K562 (cell line): Measurements from ENCODE around the gene CRCP. TPM values are rescaled to one million over a fixed set of nuclear protein-coding genes. Genes with fewer than 3 reads are reported as not detected.

Experiments
- polyA plus RNA-seq, 8 experiments: library from polyadenylated mRNA; depleted of rRNA in 4 of 8; stranded (reverse) in 5 of 8; unstranded in 3 of 8; fragments of >200 nt; fragmentation: Nextera tagmentation in 2 of 8; fragmentation: Illumina TruSeq in 1 of 8; extraction: Ambion mirVana in 2 of 8; extraction: Trizol in 1 of 8; gene quantifications; 2 replicates each; pipeline versions ENCODE4 v1.2.1 to v1.2.3, GENCODE V29; 2011 to 2014; ENCODE audit warnings: inconsistent platforms in 1 of 8, missing spikeins in 1 of 8
- total RNA-seq, 7 experiments: library from RNA; depleted of rRNA in 6 of 7; stranded (reverse); fragments of >200 nt in 6 of 7; fragmentation: Illumina TruSeq in 2 of 7; extraction: Trizol in 2 of 7; gene quantifications; 2 replicates each; pipeline versions ENCODE4 v1.2.1 to v1.2.3, GENCODE V29; 2011 to 2021; ENCODE audit warnings: low replicate concordance in 1 of 7

CRCP gene
- total and polyA plus RNA-seq, 9 of the 15 experiments (the other 6 are each of a cell fraction or from before 2014, with no cell fraction given) = 22.1 to 58.3 (median 43.4) TPM

Other genes starting within 250 kb of the CRCP start
- gene VKORC1L1, start 241.8 kb upstream of the CRCP start, total RNA-seq (2014; rRNA removed) = 12.1 and 17.4 TPM in 2 replicates
- gene VKORC1L1, start 241.8 kb upstream of the CRCP start, total RNA-seq (2014; rRNA removed; fragmentation: Illumina TruSeq; extraction: Trizol) = 19.2 and 19.3 TPM in 2 replicates
- 17.6 and 18.5 TPM in 2 replicates for gene VKORC1L1, start 241.8 kb upstream of the CRCP start, total RNA-seq (2015; rRNA removed; fragmentation: Illumina TruSeq; extraction: Trizol)
- gene VKORC1L1, start 241.8 kb upstream of the CRCP start, total RNA-seq (2021) = 31.5 and 34.3 TPM in 2 replicates
- 20.1 and 32.9 TPM in 2 replicates for gene VKORC1L1, start 241.8 kb upstream of the CRCP start, polyA plus RNA-seq (2011; rRNA removed)
- 31.6 and 36.5 TPM in 2 replicates for gene VKORC1L1, start 241.8 kb upstream of the CRCP start, polyA plus RNA-seq (2014; fragmentation: Illumina TruSeq; extraction: Trizol)
- 1 to 10 TPM; 6.8 to 8.1 TPM for gene VKORC1L1, start 241.8 kb upstream of the CRCP start, polyA plus RNA-seq (2014; fragmentation: Nextera tagmentation; extraction: Ambion mirVana)
- 21.0 and 30.3 TPM in 2 replicates for gene VKORC1L1, start 241.8 kb upstream of the CRCP start, polyA plus RNA-seq (2014; rRNA removed)
- 50.2 and 52.1 TPM in 2 replicates for gene GUSB, start 132.6 kb upstream of the CRCP start, total RNA-seq (2014; rRNA removed)
- 42.0 and 45.8 TPM in 2 replicates for gene GUSB, start 132.6 kb upstream of the CRCP start, total RNA-seq (2014; rRNA removed; fragmentation: Illumina TruSeq; extraction: Trizol)
- 57.6 and 60.1 TPM in 2 replicates for gene GUSB, start 132.6 kb upstream of the CRCP start, total RNA-seq (2015; rRNA removed; fragmentation: Illumina TruSeq; extraction: Trizol)
- gene GUSB, start 132.6 kb upstream of the CRCP start, total RNA-seq (2021) = 89.4 and 101 TPM in 2 replicates
- 71.2 and 76.6 TPM in 2 replicates for gene GUSB, start 132.6 kb upstream of the CRCP start, polyA plus RNA-seq (2011; rRNA removed)
- gene GUSB, start 132.6 kb upstream of the CRCP start, polyA plus RNA-seq (2014; fragmentation: Illumina TruSeq; extraction: Trizol) = 79.5 and 81.8 TPM in 2 replicates
- gene GUSB, start 132.6 kb upstream of the CRCP start, polyA plus RNA-seq (2014; fragmentation: Nextera tagmentation; extraction: Ambion mirVana) = 10 to 100 TPM; 22.7 to 24.2 TPM
- 80.9 and 102 TPM in 2 replicates for gene GUSB, start 132.6 kb upstream of the CRCP start, polyA plus RNA-seq (2014; rRNA removed)
- 67.0 and 70.1 TPM in 2 replicates for gene ASL, start 39.0 kb upstream of the CRCP start, total RNA-seq (2014; rRNA removed)
- gene ASL, start 39.0 kb upstream of the CRCP start, total RNA-seq (2014; rRNA removed; fragmentation: Illumina TruSeq; extraction: Trizol) = 10.8 and 19.3 TPM in 2 replicates
- 27.8 and 28.7 TPM in 2 replicates for gene ASL, start 39.0 kb upstream of the CRCP start, total RNA-seq (2015; rRNA removed; fragmentation: Illumina TruSeq; extraction: Trizol)
- gene ASL, start 39.0 kb upstream of the CRCP start, total RNA-seq (2021) = 58.3 and 58.6 TPM in 2 replicates
- 34.6 and 41.4 TPM in 2 replicates for gene ASL, start 39.0 kb upstream of the CRCP start, polyA plus RNA-seq (2011; rRNA removed)
- 33.3 and 49.0 TPM in 2 replicates for gene ASL, start 39.0 kb upstream of the CRCP start, polyA plus RNA-seq (2014; fragmentation: Illumina TruSeq; extraction: Trizol)
- 1 to 10 TPM; 2.6 to 5.5 TPM for gene ASL, start 39.0 kb upstream of the CRCP start, polyA plus RNA-seq (2014; fragmentation: Nextera tagmentation; extraction: Ambion mirVana)
- gene ASL, start 39.0 kb upstream of the CRCP start, polyA plus RNA-seq (2014; rRNA removed) = 57.7 and 61.4 TPM in 2 replicates
- 0.41 and 0.49 TPM in 2 replicates for gene TPST1, start 90.5 kb downstream of the CRCP start, total RNA-seq (2014; rRNA removed)
- 0.65 and 1.0 TPM in 2 replicates for gene TPST1, start 90.5 kb downstream of the CRCP start, total RNA-seq (2014; rRNA removed; fragmentation: Illumina TruSeq; extraction: Trizol)
- gene TPST1, start 90.5 kb downstream of the CRCP start, total RNA-seq (2015; rRNA removed; fragmentation: Illumina TruSeq; extraction: Trizol) = 0.34 and 0.43 TPM in 2 replicates
- gene TPST1, start 90.5 kb downstream of the CRCP start, total RNA-seq (2021) = 0.53 and 1.0 TPM in 2 replicates
- 1.5 and 2.2 TPM in 2 replicates for gene TPST1, start 90.5 kb downstream of the CRCP start, polyA plus RNA-seq (2011; rRNA removed)
- 0.58 and 0.76 TPM in 2 replicates for gene TPST1, start 90.5 kb downstream of the CRCP start, polyA plus RNA-seq (2014; fragmentation: Illumina TruSeq; extraction: Trizol)
- gene TPST1, start 90.5 kb downstream of the CRCP start, polyA plus RNA-seq (2014; fragmentation: Nextera tagmentation; extraction: Ambion mirVana) = under 1 TPM; 0.15 to 0.30 TPM
- 1.2 and 2.8 TPM in 2 replicates for gene TPST1, start 90.5 kb downstream of the CRCP start, polyA plus RNA-seq (2014; rRNA removed)